Thyroid gland (tissue), 4 donors: ENCODE measurements around the gene ZNF593.

Experiments used
- CTCF ChIP-seq, 6 experiments: fragments of 200-600 bp in 3 of 6; fragments of 450-650 bp in 3 of 6; sonication (generic) in 3 of 6; IDR thresholded peaks; one replicate each; pipeline ENCODE4 v1.5.1; 2016 to 2019; ENCODE audit warnings: antibody characterized with exemption in 6 of 6, mild to moderate bottlenecking in 2 of 6, inconsistent platforms in 1 of 6, moderate library complexity in 1 of 6
- POLR2A ChIP-seq, 2 donors: fragments of 450-650 bp; IDR thresholded peaks; one replicate each; pipeline ENCODE4 v1.6.1; 2017; ENCODE audit warnings: antibody characterized with exemption in 2 of 2, mild to moderate bottlenecking in 2 of 2, moderate library complexity in 1 of 2

GRCh38 chr1:26142159-26142558 is 27.5 kb upstream of the ZNF593 start:
- TF ChIP-seq POLR2A (IDR thresholded peaks at IDR 0.05), result no peak
- TF ChIP-seq CTCF (IDR thresholded peaks at IDR 0.05), result no peak
